GM23338 (cell line): ENCODE measurements around the gene DCTN1. TPM values are rescaled to one million over a fixed set of nuclear protein-coding genes. Genes with fewer than 3 reads are reported as not detected.

Source experiments
- ATAC-seq: fragments of 200-7000 bp; cut with Tn5 transposase; 3 replicates; pipeline ENCODE4 v1.9.1; 2020
- DNase-seq: peaks from one replicate; pipeline ENCODE4 v3.0.0-alpha.2; 2015; ENCODE audit warnings: low spot score
- H2AFZ ChIP-seq: fragments of 200-600 bp; sonication (generic); 2 replicates; pipeline ENCODE4 v1.8.0; 2016; ENCODE audit warnings: antibody characterized with exemption, mild to moderate bottlenecking, moderate library complexity
- H3F3A ChIP-seq: fragments of 200-600 bp; sonication (generic); replicated peaks from 2 replicates; pipeline ENCODE4 v1.8.0; 2017; ENCODE audit warnings: antibody characterized with exemption, mixed run types, low read depth
- H3K27ac ChIP-seq: fragments of 200-600 bp; sonication (generic); 2 replicates; pipeline ENCODE4 v1.6.1; 2016; ENCODE audit warnings: low read depth
- H3K27me3 ChIP-seq: fragments of 200-600 bp; sonication (generic); 2 replicates; pipeline ENCODE4 v1.8.0; 2016; ENCODE audit warnings: mild to moderate bottlenecking, mixed run types, moderate library complexity; ENCODE audit not compliant: insufficient read depth
- H3K36me3 ChIP-seq: fragments of 200-600 bp; sonication (generic); 2 replicates; pipeline ENCODE4 v1.8.0; 2016; ENCODE audit warnings: mild to moderate bottlenecking; ENCODE audit not compliant: insufficient read depth
- H3K4me1 ChIP-seq: fragments of 200-600 bp; sonication (generic); 2 replicates; pipeline ENCODE4 v1.8.0; 2016; ENCODE audit warnings: mild to moderate bottlenecking, moderate library complexity; ENCODE audit not compliant: insufficient read depth
- H3K4me2 ChIP-seq: fragments of 200-600 bp; sonication (generic); 2 replicates; pipeline ENCODE4 v1.7.1; 2017; ENCODE audit warnings: mixed run types
- H3K4me3 ChIP-seq: fragments of 200-600 bp; sonication (generic); 2 replicates; pipeline ENCODE4 v1.6.1; 2016; ENCODE audit warnings: mixed run types
- H3K79me2 ChIP-seq: fragments of 200-600 bp; sonication (generic); replicated peaks from 2 replicates; pipeline ENCODE4 v1.8.0; 2017; ENCODE audit warnings: mild to moderate bottlenecking; ENCODE audit not compliant: insufficient read depth
- H3K9me2 ChIP-seq: fragments of 200-600 bp; sonication (generic); 2 replicates; pipeline ENCODE4 v1.8.0; 2017; ENCODE audit not compliant: insufficient read depth
- H4K20me1 ChIP-seq: fragments of 200-600 bp; sonication (generic); replicated peaks from 2 replicates; pipeline ENCODE4 v1.8.0; 2017; ENCODE audit warnings: mild to moderate bottlenecking; ENCODE audit not compliant: insufficient read depth
- H3K27ac Mint-ChIP-seq: 2 replicates; pipeline ENCODE4 v1.8.0; 2020; ENCODE audit warnings: inconsistent platforms, mild to moderate bottlenecking, moderate library complexity, mixed read lengths
- H3K27me3 Mint-ChIP-seq: 3 replicates; pipeline ENCODE4 v1.8.0; 2022; ENCODE audit warnings: low read depth, mild to moderate bottlenecking, moderate library complexity, mixed read lengths, inconsistent platforms; ENCODE audit not compliant: insufficient read depth, poor library complexity
- H3K36me3 Mint-ChIP-seq: 3 replicates; pipeline ENCODE4 v1.8.0; 2021; ENCODE audit warnings: low read depth, mild to moderate bottlenecking, inconsistent platforms, moderate library complexity, mixed read lengths
- H3K4me1 Mint-ChIP-seq: 3 replicates; pipeline ENCODE4 v1.8.0; 2020; ENCODE audit warnings: mild to moderate bottlenecking, inconsistent platforms, mixed read lengths
- H3K4me3 Mint-ChIP-seq: 3 replicates; pipeline ENCODE4 v1.8.0; 2021; ENCODE audit warnings: moderate library complexity, mild to moderate bottlenecking, inconsistent platforms, mixed read lengths
- H3K9me3 Mint-ChIP-seq: 3 replicates; pipeline ENCODE4 v1.8.0; 2020; ENCODE audit warnings: moderate library complexity, mild to moderate bottlenecking, inconsistent platforms, mixed read lengths
- CREB1 ChIP-seq: fragments of 250-450 bp; sonication (Bioruptor Pico); IDR thresholded peaks from 2 replicates; pipeline ENCODE4 v1.5.0; 2020; ENCODE audit warnings: low read depth, mild to moderate bottlenecking, moderate library complexity
- EZH2 ChIP-seq: fragments of 200-600 bp; sonication (generic); IDR thresholded peaks from one replicate; pipeline ENCODE4 v1.8.0; 2017; ENCODE audit warnings: antibody characterized with exemption, mild to moderate bottlenecking, low read depth; ENCODE audit not compliant: unreplicated experiment
- EZH2phosphoT487 ChIP-seq: fragments of 200-600 bp; sonication (generic); IDR thresholded peaks from one replicate; pipeline ENCODE4 v1.8.1; 2018; ENCODE audit warnings: antibody characterized with exemption; ENCODE audit not compliant: unreplicated experiment
- JUNB ChIP-seq: IDR thresholded peaks from one replicate; pipeline ENCODE4 v1.6.1; 2016; ENCODE audit warnings: antibody characterized with exemption; ENCODE audit not compliant: unreplicated experiment
- POLR2AphosphoS5 ChIP-seq: IDR thresholded peaks from 2 replicates; pipeline ENCODE4 v1.6.1; 2016; ENCODE audit warnings: antibody characterized with exemption, low read depth
- STAT1 ChIP-seq: IDR thresholded peaks from one replicate; pipeline ENCODE4 v1.6.1; 2016; ENCODE audit warnings: antibody characterized with exemption; ENCODE audit not compliant: unreplicated experiment
- ZNF114 ChIP-seq: fragments of 250-450 bp; sonication (Bioruptor Pico); IDR thresholded peaks from 2 replicates; pipeline ENCODE4 v1.5.0; 2020; ENCODE audit warnings: mild to moderate bottlenecking, moderate library complexity
- polyA plus RNA-seq: library from polyadenylated mRNA; unstranded; fragments of >200 nt; fragmentation: Nextera tagmentation; extraction: Ambion mirVana; gene quantifications from 2 replicates; pipeline ENCODE4 v1.2.1, GENCODE V29; 2016
- total RNA-seq: library from RNA; depleted of rRNA; stranded (reverse); fragments of >200 nt; shearing (Covaris generic); gene quantifications from 2 replicates; pipeline ENCODE4 v1.2.3, GENCODE V29; 2014
- TF ChIP-seq, protein P1 (sequence below): IDR thresholded peaks from one replicate; pipeline ENCODE4 v1.6.1; 2018; ENCODE audit warnings: antibody characterized with exemption; ENCODE audit not compliant: unreplicated experiment
- TF ChIP-seq, protein P2 (sequence below), 2 experiments: fragments of 200-600 bp in 1 of 2; sonication (generic) in 1 of 2; conservative IDR thresholded peaks; 2 replicates each; pipeline versions ENCODE4 v1.5.1 to v1.6.1; 2016 to 2017; ENCODE audit warnings: antibody characterized with exemption in 2 of 2, low read depth in 2 of 2, mild to moderate bottlenecking in 2 of 2, moderate library complexity in 1 of 2
- TF ChIP-seq, protein P3 (sequence below): IDR thresholded peaks from 2 replicates; pipeline ENCODE4 v1.6.1; 2016; ENCODE audit warnings: antibody characterized with exemption

Gene DCTN1
- total and polyA plus RNA-seq, 2 experiments from 2014 or later, result 108 to 145 TPM

DNA sequence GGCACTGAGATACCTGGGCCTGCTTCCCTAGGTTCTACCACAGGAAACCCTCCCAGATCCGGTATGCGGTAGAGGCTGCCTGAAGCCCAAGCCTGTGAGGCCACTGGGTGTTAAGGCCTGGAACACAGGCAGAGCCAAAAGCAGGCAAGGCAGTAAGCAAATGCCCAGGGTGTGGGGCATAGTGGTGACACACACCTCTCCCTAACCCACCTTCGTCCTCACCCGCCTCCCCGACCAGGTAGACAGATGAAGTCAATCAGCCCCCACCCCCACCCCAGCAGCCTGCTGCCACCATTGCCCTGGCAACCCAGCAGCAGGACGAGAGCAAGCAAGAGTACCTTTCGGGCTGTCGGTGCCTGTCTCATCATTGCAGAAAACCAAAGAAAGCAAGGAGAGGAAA is 6.1 kb downstream of the DCTN1 start (continued):
- TF ChIP-seq, protein P1, sequence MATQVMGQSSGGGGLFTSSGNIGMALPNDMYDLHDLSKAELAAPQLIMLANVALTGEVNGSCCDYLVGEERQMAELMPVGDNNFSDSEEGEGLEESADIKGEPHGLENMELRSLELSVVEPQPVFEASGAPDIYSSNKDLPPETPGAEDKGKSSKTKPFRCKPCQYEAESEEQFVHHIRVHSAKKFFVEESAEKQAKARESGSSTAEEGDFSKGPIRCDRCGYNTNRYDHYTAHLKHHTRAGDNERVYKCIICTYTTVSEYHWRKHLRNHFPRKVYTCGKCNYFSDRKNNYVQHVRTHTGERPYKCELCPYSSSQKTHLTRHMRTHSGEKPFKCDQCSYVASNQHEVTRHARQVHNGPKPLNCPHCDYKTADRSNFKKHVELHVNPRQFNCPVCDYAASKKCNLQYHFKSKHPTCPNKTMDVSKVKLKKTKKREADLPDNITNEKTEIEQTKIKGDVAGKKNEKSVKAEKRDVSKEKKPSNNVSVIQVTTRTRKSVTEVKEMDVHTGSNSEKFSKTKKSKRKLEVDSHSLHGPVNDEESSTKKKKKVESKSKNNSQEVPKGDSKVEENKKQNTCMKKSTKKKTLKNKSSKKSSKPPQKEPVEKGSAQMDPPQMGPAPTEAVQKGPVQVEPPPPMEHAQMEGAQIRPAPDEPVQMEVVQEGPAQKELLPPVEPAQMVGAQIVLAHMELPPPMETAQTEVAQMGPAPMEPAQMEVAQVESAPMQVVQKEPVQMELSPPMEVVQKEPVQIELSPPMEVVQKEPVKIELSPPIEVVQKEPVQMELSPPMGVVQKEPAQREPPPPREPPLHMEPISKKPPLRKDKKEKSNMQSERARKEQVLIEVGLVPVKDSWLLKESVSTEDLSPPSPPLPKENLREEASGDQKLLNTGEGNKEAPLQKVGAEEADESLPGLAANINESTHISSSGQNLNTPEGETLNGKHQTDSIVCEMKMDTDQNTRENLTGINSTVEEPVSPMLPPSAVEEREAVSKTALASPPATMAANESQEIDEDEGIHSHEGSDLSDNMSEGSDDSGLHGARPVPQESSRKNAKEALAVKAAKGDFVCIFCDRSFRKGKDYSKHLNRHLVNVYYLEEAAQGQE, result no peak
- TF ChIP-seq JUNB (no peak), EZH2phosphoT487 (no peak)
- TF ChIP-seq, protein P2, sequence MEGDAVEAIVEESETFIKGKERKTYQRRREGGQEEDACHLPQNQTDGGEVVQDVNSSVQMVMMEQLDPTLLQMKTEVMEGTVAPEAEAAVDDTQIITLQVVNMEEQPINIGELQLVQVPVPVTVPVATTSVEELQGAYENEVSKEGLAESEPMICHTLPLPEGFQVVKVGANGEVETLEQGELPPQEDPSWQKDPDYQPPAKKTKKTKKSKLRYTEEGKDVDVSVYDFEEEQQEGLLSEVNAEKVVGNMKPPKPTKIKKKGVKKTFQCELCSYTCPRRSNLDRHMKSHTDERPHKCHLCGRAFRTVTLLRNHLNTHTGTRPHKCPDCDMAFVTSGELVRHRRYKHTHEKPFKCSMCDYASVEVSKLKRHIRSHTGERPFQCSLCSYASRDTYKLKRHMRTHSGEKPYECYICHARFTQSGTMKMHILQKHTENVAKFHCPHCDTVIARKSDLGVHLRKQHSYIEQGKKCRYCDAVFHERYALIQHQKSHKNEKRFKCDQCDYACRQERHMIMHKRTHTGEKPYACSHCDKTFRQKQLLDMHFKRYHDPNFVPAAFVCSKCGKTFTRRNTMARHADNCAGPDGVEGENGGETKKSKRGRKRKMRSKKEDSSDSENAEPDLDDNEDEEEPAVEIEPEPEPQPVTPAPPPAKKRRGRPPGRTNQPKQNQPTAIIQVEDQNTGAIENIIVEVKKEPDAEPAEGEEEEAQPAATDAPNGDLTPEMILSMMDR (conservative IDR thresholded peaks at IDR 0.05; ENCODE audit: low read depth in 2 of 2), result no peak

DNA sequence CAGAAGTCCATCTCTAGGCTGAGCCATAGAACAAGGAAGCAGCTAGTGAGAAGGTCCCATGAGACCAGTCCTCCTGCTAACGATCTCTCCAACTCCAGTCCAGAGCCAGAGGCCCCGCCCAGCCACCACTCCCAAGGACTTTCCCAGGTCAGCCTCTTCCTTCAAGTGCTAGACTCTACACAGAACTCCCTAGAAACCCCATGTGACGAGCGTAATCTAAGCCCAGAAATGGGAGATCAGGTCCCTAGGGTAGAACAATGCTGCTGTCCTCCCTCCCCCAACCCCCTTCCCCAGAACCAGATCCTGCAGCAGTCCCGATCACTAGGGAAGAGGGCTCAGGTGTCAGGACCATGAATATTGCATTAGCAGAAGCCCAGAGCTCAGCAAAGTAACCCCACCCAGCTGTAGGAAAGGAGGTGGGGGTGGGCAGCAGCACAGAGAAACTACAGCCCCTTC is 6.9 kb downstream of the DCTN1 start:
- Histone ChIP-seq H3K4me2 (peak overlapping the region; percentile 85), H3K36me3 (peaks cover 14% of the 10 kb centered on the region), H3K27me3 (no peaks in the 10 kb centered on the region), H3F3A (0 out of 2 replicates have a peak, but pooled peaks cover 5% of the 10 kb centered on the region), H3K4me3 (peak overlapping the region; percentile 59), H3K4me1 (peaks cover 19% of the 10 kb centered on the region), H4K20me1 (peaks cover 13% of the 10 kb centered on the region), H2AFZ (no peak overlapping the region), H3K79me2 (peaks cover 25% of the 10 kb centered on the region), H3K27ac (no peak overlapping the region), H3K9me2 (no peaks in the 10 kb centered on the region)
- Mint-ChIP-seq H3K27me3 (peaks cover 2% of the 10 kb centered on the region), H3K4me1 (peaks cover 29% of the 10 kb centered on the region), H3K36me3 (peaks cover 50% of the 10 kb centered on the region), H3K4me3 (peak overlapping the region; percentile 85), H3K27ac (peak overlapping the region; percentile 80), H3K9me3 (no peaks in the 10 kb centered on the region)
- peak; percentile 39 for DNase-seq
- peak; percentile 37 for ATAC-seq
- TF ChIP-seq, protein P1, result no peak
- TF ChIP-seq EZH2 (no peak), STAT1 (no peak), EZH2phosphoT487 (no peak), POLR2AphosphoS5 (no peak), ZNF114 (CRISPR knock-in tag) (no peak), CREB1 (CRISPR knock-in tag) (no peak)
- TF ChIP-seq, protein P3, sequence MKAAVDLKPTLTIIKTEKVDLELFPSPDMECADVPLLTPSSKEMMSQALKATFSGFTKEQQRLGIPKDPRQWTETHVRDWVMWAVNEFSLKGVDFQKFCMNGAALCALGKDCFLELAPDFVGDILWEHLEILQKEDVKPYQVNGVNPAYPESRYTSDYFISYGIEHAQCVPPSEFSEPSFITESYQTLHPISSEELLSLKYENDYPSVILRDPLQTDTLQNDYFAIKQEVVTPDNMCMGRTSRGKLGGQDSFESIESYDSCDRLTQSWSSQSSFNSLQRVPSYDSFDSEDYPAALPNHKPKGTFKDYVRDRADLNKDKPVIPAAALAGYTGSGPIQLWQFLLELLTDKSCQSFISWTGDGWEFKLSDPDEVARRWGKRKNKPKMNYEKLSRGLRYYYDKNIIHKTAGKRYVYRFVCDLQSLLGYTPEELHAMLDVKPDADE, result no peak
